ENCODE data around the gene MRPL10. TPM values are rescaled to one million over a fixed set of nuclear protein-coding genes. Genes with fewer than 3 reads are reported as not detected.
"Not testable (repeated sequence)": the region's sequence is repeated elsewhere in the genome, so short reads cannot be mapped to it uniquely, and the experiment has no call there.

The MRPL10 gene
- total and polyA plus RNA-seq, 8 donors = 16.8 to 35.2 (median 24.1) TPM

DNA sequence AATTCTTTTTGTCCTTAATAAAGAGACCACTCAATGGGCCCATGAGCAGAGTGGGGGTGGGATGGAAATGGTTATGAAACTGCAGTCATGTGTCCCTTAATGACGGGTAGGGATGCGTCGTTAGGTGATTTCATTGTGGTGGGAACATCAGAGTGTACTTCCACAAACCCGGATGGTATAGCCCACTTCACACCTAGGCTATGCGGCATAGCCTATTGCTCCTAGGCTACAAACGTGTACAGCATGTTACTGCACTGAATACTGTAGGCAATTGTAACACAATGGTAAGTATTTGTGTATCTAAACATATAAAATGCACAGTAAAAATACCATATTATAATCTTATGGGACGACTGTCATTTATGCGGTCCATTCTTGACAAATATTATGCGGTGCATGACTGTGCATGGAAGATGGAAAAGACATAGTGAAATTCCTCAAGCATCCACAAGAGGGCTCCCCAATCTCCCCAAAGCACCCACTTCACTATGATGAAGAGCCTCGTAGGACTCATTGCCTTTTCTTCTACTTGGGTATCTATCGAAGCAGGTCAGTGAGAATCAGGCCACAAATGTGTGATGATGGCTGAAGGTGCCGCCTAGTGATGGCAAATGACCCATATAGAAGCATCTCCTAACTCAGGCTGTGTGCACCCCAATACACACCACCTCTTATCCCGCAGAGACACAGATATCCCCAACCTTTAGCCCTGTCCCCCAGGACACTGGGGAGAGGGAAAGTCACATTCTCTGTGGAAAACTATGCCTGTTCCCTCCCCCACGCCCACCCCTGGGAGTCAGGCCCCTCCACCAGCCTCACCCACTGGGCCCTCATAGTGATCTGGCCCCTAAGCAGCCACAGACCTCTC lies 54.8 kb downstream of the MRPL10 start:
- ATAC-seq (peak; percentile 72 to 92 (median 86)), FAIRE-seq (no peak), DNase-seq (peak in 1 of 6 donors; percentile 29)
- intact Hi-C loops (cut with DNase I) = no loop called here
- 31 to 35% methylated on average over 14 of the region's 14 CpGs for WGBS, 2 donors
- no peaks in the 10 kb centered on the region for H3K9me3 ChIP-seq
- H3K4me1 ChIP-seq = no peaks in the 10 kb centered on the region
- H3K4me3 ChIP-seq = no peak overlapping the region
- H3K36me3 ChIP-seq = no peaks in the 10 kb centered on the region
- H3K27ac ChIP-seq = no peak overlapping the region
- TF ChIP-seq CTCF (IDR thresholded peaks at IDR 0.05) = peak; percentile 55 to 63 (median 61)
- peaks cover 0 to 11% (median 0%) of the 10 kb centered on the region in 4 donors for H3K27me3 ChIP-seq

DNA sequence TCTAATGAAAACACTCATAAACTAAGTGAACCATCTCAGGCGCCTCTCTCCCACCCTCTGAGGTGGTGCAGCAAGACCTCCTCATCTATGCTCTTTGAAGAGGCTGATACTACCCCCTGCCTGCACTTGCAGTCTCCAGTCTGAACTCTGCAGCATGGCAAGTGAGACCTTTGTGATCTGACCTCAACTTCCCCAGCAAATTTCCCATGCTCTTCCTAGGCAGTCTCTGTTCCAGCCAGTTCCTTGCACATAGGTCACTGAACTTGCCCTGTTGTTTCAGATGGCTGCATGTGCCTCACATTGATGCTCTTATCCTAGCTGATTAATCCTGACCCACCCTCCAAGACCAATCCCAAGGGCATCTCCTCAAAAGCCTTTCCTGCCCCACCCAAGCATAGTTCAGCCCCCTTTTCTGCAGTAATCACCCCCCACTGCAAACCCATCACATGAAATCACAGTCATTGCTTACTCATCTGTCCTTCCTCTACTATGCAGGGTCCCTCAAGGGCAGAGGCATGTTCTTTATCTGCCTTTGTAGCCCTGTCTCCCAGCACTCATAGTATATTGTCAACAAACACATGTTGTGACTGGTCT lies 56.3 kb downstream of the MRPL10 start:
- Histone ChIP-seq H3K4me1 (no peaks in the 10 kb centered on the region), H3K4me3 (no peak overlapping the region), H3K27me3 (peaks cover 0 to 11% (median 0%) of the 10 kb centered on the region in 4 donors), H3K27ac (no peak overlapping the region), H3K36me3 (no peaks in the 10 kb centered on the region), H3K9me3 (no peaks in the 10 kb centered on the region)
- DNase-seq (no peak), FAIRE-seq (no peak), ATAC-seq (no peak)
- intact Hi-C loops (cut with DNase I) = no loop called here
- TF ChIP-seq CTCF (IDR thresholded peaks at IDR 0.05) = no peak
- 28 to 47% methylated on average over 1 of the region's 1 CpG for WGBS, 2 donors

GRCh38 chr17:47774331-47774730 lies 57.0 kb downstream of the MRPL10 start:
- TF ChIP-seq CTCF (IDR thresholded peaks at IDR 0.05) = no peak
- intact Hi-C loops (cut with DNase I) = no loop called here
- no peak for FAIRE-seq
- peaks cover 0 to 11% (median 0%) of the 10 kb centered on the region in 4 donors for H3K27me3 ChIP-seq
- no peaks in the 10 kb centered on the region for H3K4me1 ChIP-seq
- no peak overlapping the region for H3K4me3 ChIP-seq
- H3K9me3 ChIP-seq = no peaks in the 10 kb centered on the region
- no peak overlapping the region for H3K27ac ChIP-seq
- no peaks in the 10 kb centered on the region for H3K36me3 ChIP-seq
- 30 to 47% methylated on average over 4 of the region's 4 CpGs for WGBS, 2 donors
- ATAC-seq = no peak
- no peak for DNase-seq

GRCh38 chr17:47773649-47774048 lies 57.7 kb downstream of the MRPL10 start:
- ATAC-seq, FAIRE-seq, H3K4me3 ChIP-seq: not testable (repeated sequence)

More at GRCh38 chr17:47773649-47774048, 57.7 kb downstream of the MRPL10 start:
- H3K9me3 ChIP-seq; H3K27ac ChIP-seq; H3K36me3 ChIP-seq; DNase-seq; H3K4me1 ChIP-seq; intact Hi-C loops (cut with DNase I): not testable (repeated sequence)
- 69 to 81% methylated on average over 9 of the region's 9 CpGs for WGBS, 2 donors
- H3K27me3 ChIP-seq = peaks cover 0 to 11% (median 0%) of the 10 kb centered on the region in 4 donors

Other genes starting within 250 kb of the MRPL10 start
- 100 to 1,000 TPM in 5 of 6 donors, 10 to 100 TPM in 1; 91.5 to 126 (median 118) TPM for gene KPNB1, start 181.6 kb downstream of the MRPL10 start, total RNA-seq
- gene KPNB1, start 181.6 kb downstream of the MRPL10 start, polyA plus RNA-seq = 10 to 100 TPM; 18.1 to 36.7 TPM
- 1 to 10 TPM; 4.7 to 7.0 (median 5.7) TPM for gene TBKBP1, start 137.4 kb downstream of the MRPL10 start, total RNA-seq
- gene TBKBP1, start 137.4 kb downstream of the MRPL10 start, polyA plus RNA-seq = 10 to 100 TPM; 11.1 to 21.2 TPM
- gene TBX21, start 98.3 kb downstream of the MRPL10 start, total RNA-seq = under 1 TPM in 5 of 6 donors, not detected in 1; 0.16 to 0.40 (median 0.19) TPM
- gene TBX21, start 98.3 kb downstream of the MRPL10 start, polyA plus RNA-seq = under 1 TPM in 1 of 2 donors, not detected in 1; 0.09 TPM
- 10 to 100 TPM in 3 of 6 donors, 1 to 10 TPM in 3; 8.4 to 20.2 (median 11.3) TPM for gene OSBPL7, start 9.7 kb downstream of the MRPL10 start, total RNA-seq
- gene OSBPL7, start 9.7 kb downstream of the MRPL10 start, polyA plus RNA-seq = 10 to 100 TPM; 23.3 to 34.7 TPM
- gene LRRC46, start 129 bp upstream of the MRPL10 start, total RNA-seq = under 1 TPM; 0.14 to 0.66 (median 0.38) TPM
- gene LRRC46, start 129 bp upstream of the MRPL10 start, polyA plus RNA-seq = 1 to 10 TPM in 1 of 2 donors, under 1 TPM in 1; 0.73 to 1.8 TPM
- gene SCRN2, start 9.7 kb upstream of the MRPL10 start, total RNA-seq = 10 to 100 TPM; 12.6 to 24.3 (median 19.0) TPM
- 10 to 100 TPM; 50.4 to 56.1 TPM for gene SCRN2, start 9.7 kb upstream of the MRPL10 start, polyA plus RNA-seq
- gene SP6, start 19.6 kb upstream of the MRPL10 start, total RNA-seq = under 1 TPM; 0.12 to 0.56 (median 0.22) TPM
- gene SP6, start 19.6 kb upstream of the MRPL10 start, polyA plus RNA-seq = under 1 TPM; 0.16 to 0.27 TPM
- 1 to 10 TPM; 5.2 to 8.8 (median 6.9) TPM for gene SP2, start 64.7 kb upstream of the MRPL10 start, total RNA-seq
- 1 to 10 TPM; 5.5 to 8.5 TPM for gene SP2, start 64.7 kb upstream of the MRPL10 start, polyA plus RNA-seq
- 10 to 100 TPM; 13.2 to 23.5 (median 19.6) TPM for gene PNPO, start 110.0 kb upstream of the MRPL10 start, total RNA-seq
- gene PNPO, start 110.0 kb upstream of the MRPL10 start, polyA plus RNA-seq = 1 to 10 TPM; 6.5 to 7.6 TPM
- 10 to 100 TPM; 26.6 to 68.6 (median 42.7) TPM for gene PRR15L, start 126.3 kb upstream of the MRPL10 start, total RNA-seq
- 10 to 100 TPM; 59.9 to 64.9 TPM for gene PRR15L, start 126.3 kb upstream of the MRPL10 start, polyA plus RNA-seq
- gene CDK5RAP3, start 139.6 kb upstream of the MRPL10 start, total RNA-seq = 100 to 1,000 TPM; 134 to 234 (median 165) TPM
- gene CDK5RAP3, start 139.6 kb upstream of the MRPL10 start, polyA plus RNA-seq = 1,000 to 10,000 TPM; 1,052 to 1,312 TPM
- 10 to 100 TPM in 2 of 6 donors, 1 to 10 TPM in 4; 6.3 to 10.8 (median 8.6) TPM for gene COPZ2, start 206.3 kb upstream of the MRPL10 start, total RNA-seq
- gene COPZ2, start 206.3 kb upstream of the MRPL10 start, polyA plus RNA-seq = 1 to 10 TPM; 9.7 to 9.8 TPM
- gene NFE2L1, start 216.8 kb upstream of the MRPL10 start, total RNA-seq = 10 to 100 TPM; 27.4 to 74.0 (median 44.5) TPM
- 10 to 100 TPM; 40.9 to 47.2 TPM for gene NFE2L1, start 216.8 kb upstream of the MRPL10 start, polyA plus RNA-seq

All from pancreas (tissue), 10 donors.